Measurements from ENCODE around the gene PAEP.
"Not testable (repeated sequence)": the region's sequence is repeated elsewhere in the genome, so short reads cannot be mapped to it uniquely, and the experiment has no call there.

PAEP gene

GRCh38 chr9:135561391-135562234 is at the start of gene PAEP:
Gene PAEP (plus strand): TSS chr9:135561756.
- DNase-seq (ENCODE audit: low read depth, low spot score), result no peak

GRCh38 chr9:135512241-135512603 is 49.3 kb upstream of the PAEP start:
- DNase-seq (ENCODE audit: low read depth, low spot score), result no peak

GRCh38 chr9:135512904-135513303 is 48.7 kb upstream of the PAEP start:
- no peak for DNase-seq (ENCODE audit: low read depth, low spot score)

- DNase-seq (ENCODE audit: low read depth, low spot score), result no peak
Observed at GRCh38 chr9:135513351-135513846, 48.2 kb upstream of the PAEP start.

GRCh38 chr9:135513906-135514305 is 47.6 kb upstream of the PAEP start:
- DNase-seq (ENCODE audit: low read depth, low spot score), result not testable (repeated sequence)

- no peak for DNase-seq (ENCODE audit: low read depth, low spot score)
Observed at GRCh38 chr9:135514342-135515082, 47.0 kb upstream of the PAEP start.

- DNase-seq (ENCODE audit: low read depth, low spot score), result no peak
Observed at GRCh38 chr9:135515083-135515951, 46.2 kb upstream of the PAEP start.

- DNase-seq (ENCODE audit: low read depth, low spot score), result no peak
Observed at GRCh38 chr9:135516132-135516860, 45.3 kb upstream of the PAEP start.

GRCh38 chr9:135517407-135517822 is 44.1 kb upstream of the PAEP start:
- DNase-seq (ENCODE audit: low read depth, low spot score), result no peak

GRCh38 chr9:135519179-135519971 is 42.2 kb upstream of the PAEP start:
- no peak for DNase-seq (ENCODE audit: low read depth, low spot score)

GRCh38 chr9:135520916-135521607 is 40.5 kb upstream of the PAEP start, which contains the start of gene LCN1:
Gene LCN1 (plus strand): TSS chr9:135521440. CDS start chr9:135521498, 58 bp downstream.
- no peak for DNase-seq (ENCODE audit: low read depth, low spot score)

- DNase-seq (ENCODE audit: low read depth, low spot score), result no peak
Observed at GRCh38 chr9:135521608-135522095, 39.9 kb upstream of the PAEP start.

- DNase-seq (ENCODE audit: low read depth, low spot score), result no peak
Observed at GRCh38 chr9:135522137-135522877, 39.2 kb upstream of the PAEP start.

- no peak for DNase-seq (ENCODE audit: low read depth, low spot score)
Observed at GRCh38 chr9:135522931-135523330, 38.6 kb upstream of the PAEP start.

- DNase-seq (ENCODE audit: low read depth, low spot score), result no peak
Observed at GRCh38 chr9:135523521-135524129, 37.9 kb upstream of the PAEP start.

GRCh38 chr9:135524130-135524861 is 37.3 kb upstream of the PAEP start:
- DNase-seq (ENCODE audit: low read depth, low spot score), result no peak

- DNase-seq (ENCODE audit: low read depth, low spot score), result no peak
Observed at GRCh38 chr9:135525241-135526088, 36.1 kb upstream of the PAEP start.

Measured in brain pericyte (primary cell).